GM19043 (cell line): ENCODE data around the gene RASL10B.
"Not testable (repeated sequence)": the region's sequence is repeated elsewhere in the genome, so short reads cannot be mapped to it uniquely, and the experiment has no call there.

ENCODE experiments used
- ATAC-seq: cut with Tn5 transposase; IDR thresholded peaks from one replicate; pipeline ENCODE4 v1.9.1; 2021; ENCODE audit warnings: low read depth; ENCODE audit not compliant: unreplicated experiment

RASL10B gene

GRCh38 chr17:35731239-35731916 lies at the start of gene RASL10B:
Gene RASL10B, plus strand, starts transcription at chr17:35731639. Its CDS starts 3,546 bp downstream, at chr17:35735185.
- no peak for ATAC-seq

GRCh38 chr17:35683591-35683990 lies 47.8 kb upstream of the RASL10B start:
- ATAC-seq: no peak

GRCh38 chr17:35684055-35684802 lies 47.2 kb upstream of the RASL10B start:
- no peak for ATAC-seq

GRCh38 chr17:35692512-35693210 lies 38.8 kb upstream of the RASL10B start:
- no peak for ATAC-seq

- no peak for ATAC-seq
These were observed 37.8 kb upstream of the RASL10B start for GRCh38 chr17:35693662-35694061.

GRCh38 chr17:35694906-35695305 lies 36.5 kb upstream of the RASL10B start:
- ATAC-seq: no peak

GRCh38 chr17:35695613-35696012 lies 35.8 kb upstream of the RASL10B start:
- ATAC-seq: no peak

- no peak for ATAC-seq
These were observed 32.6 kb upstream of the RASL10B start for GRCh38 chr17:35698800-35699199.

- no peak for ATAC-seq
These were observed 31.3 kb upstream of the RASL10B start for GRCh38 chr17:35700150-35700549.

- ATAC-seq: no peak
These were observed 29.9 kb upstream of the RASL10B start for GRCh38 chr17:35701491-35701890.

- ATAC-seq: not testable (repeated sequence)
These were observed 28.1 kb upstream of the RASL10B start for GRCh38 chr17:35703308-35703707.

- ATAC-seq: no peak
These were observed 26.2 kb upstream of the RASL10B start for GRCh38 chr17:35705230-35705629.

- no peak for ATAC-seq
These were observed 25.7 kb upstream of the RASL10B start for GRCh38 chr17:35705705-35706104.

- no peak for ATAC-seq
These were observed 23.3 kb upstream of the RASL10B start for GRCh38 chr17:35708149-35708548.

GRCh38 chr17:35708951-35709350 lies 22.5 kb upstream of the RASL10B start:
- no peak for ATAC-seq

- ATAC-seq: no peak
These were observed 21.6 kb upstream of the RASL10B start for GRCh38 chr17:35709874-35710273.

- no peak for ATAC-seq
These were observed 20.5 kb upstream of the RASL10B start for GRCh38 chr17:35710950-35711349.

GRCh38 chr17:35713069-35713728 lies 18.2 kb upstream of the RASL10B start:
- no peak for ATAC-seq

GRCh38 chr17:35714988-35715387 lies 16.5 kb upstream of the RASL10B start:
- no peak for ATAC-seq

GRCh38 chr17:35715416-35715815 lies 16.0 kb upstream of the RASL10B start:
- ATAC-seq: no peak

- ATAC-seq: no peak
These were observed 15.3 kb upstream of the RASL10B start for GRCh38 chr17:35716173-35716572.
